Gastrocnemius medialis (tissue), 4 donors: ENCODE results near the gene STUB1.

Experiments used
- POLR2A ChIP-seq, 2 donors: fragments of 450-650 bp; IDR thresholded peaks; one replicate each; pipeline ENCODE4 v1.6.1; 2017; ENCODE audit warnings: antibody characterized with exemption in 2 of 2, mild to moderate bottlenecking in 2 of 2, moderate library complexity in 2 of 2
- TF ChIP-seq, protein P1 (sequence below), 5 experiments: fragments of 450-650 bp in 3 of 5; fragments of 200-600 bp in 2 of 5; sonication (generic) in 2 of 5; IDR thresholded peaks in 4 of 5; conservative IDR thresholded peaks in 1 of 5; 1 replicate in 4 of 5; 2 replicates in 1 of 5; pipeline ENCODE4 v1.5.1; 2016 to 2019; ENCODE audit warnings: antibody characterized with exemption in 5 of 5, mild to moderate bottlenecking in 3 of 5, moderate library complexity in 3 of 5

GRCh38 chr16:728131-728889 is 48.1 kb downstream of the STUB1 start:
- TF ChIP-seq, protein P1, sequence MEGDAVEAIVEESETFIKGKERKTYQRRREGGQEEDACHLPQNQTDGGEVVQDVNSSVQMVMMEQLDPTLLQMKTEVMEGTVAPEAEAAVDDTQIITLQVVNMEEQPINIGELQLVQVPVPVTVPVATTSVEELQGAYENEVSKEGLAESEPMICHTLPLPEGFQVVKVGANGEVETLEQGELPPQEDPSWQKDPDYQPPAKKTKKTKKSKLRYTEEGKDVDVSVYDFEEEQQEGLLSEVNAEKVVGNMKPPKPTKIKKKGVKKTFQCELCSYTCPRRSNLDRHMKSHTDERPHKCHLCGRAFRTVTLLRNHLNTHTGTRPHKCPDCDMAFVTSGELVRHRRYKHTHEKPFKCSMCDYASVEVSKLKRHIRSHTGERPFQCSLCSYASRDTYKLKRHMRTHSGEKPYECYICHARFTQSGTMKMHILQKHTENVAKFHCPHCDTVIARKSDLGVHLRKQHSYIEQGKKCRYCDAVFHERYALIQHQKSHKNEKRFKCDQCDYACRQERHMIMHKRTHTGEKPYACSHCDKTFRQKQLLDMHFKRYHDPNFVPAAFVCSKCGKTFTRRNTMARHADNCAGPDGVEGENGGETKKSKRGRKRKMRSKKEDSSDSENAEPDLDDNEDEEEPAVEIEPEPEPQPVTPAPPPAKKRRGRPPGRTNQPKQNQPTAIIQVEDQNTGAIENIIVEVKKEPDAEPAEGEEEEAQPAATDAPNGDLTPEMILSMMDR (IDR thresholded peaks at IDR 0.05 in 4 of 5, conservative IDR thresholded peaks at IDR 0.05 in 1 of 5): no peak
- TF ChIP-seq POLR2A (IDR thresholded peaks at IDR 0.05): no peak
